Endothelial cell of umbilical vein (primary cell): ENCODE measurements around the gene CDIP1. TPM values are rescaled to one million over a fixed set of nuclear protein-coding genes. Genes with fewer than 3 reads are reported as not detected.

Experiments
- BruUV-seq: library from RNA; stranded (reverse); fragments of 400-500 nt; replicated peaks from 2 replicates; lab custom pipeline; 2021; lab: Mats Ljungman, UMichigan
- CTCF ChIA-PET: fragments of 300-600, 350-600 bp; sonication (Branson Sonifier 250); formaldehyde crosslinking; loops from one replicate; lab custom pipeline; 2021; ENCODE audit warnings: antibody characterized with exemption, inconsistent platforms; lab: Charles Lee
- POLR2A ChIA-PET: fragments of 300-600, 350-600 bp; sonication (Branson Sonifier 250); formaldehyde crosslinking; loops from one replicate; lab custom pipeline; 2021; ENCODE audit warnings: antibody characterized with exemption, inconsistent platforms; lab: Charles Lee
- DNase-seq: peaks from one replicate; pipeline ENCODE4 v3.0.0-alpha.2; 2011; ENCODE audit warnings: low read depth, low spot score
- FAIRE-seq: peaks from 2 replicates; lab custom pipeline; 2011; peaks lifted over from hg19 to GRCh38; lab: Jason Lieb, UNC
- H2AFZ ChIP-seq: 2 replicates; pipeline ENCODE4 v1.6.0; 2012; ENCODE audit warnings: low read depth, low read length, control low read depth, inconsistent platforms
- H3K27ac ChIP-seq: 2 replicates; pipeline ENCODE4 v1.5.1; 2011; ENCODE audit warnings: low read depth, mild to moderate bottlenecking, control low read depth, low read length, moderate library complexity; ENCODE audit not compliant: insufficient read depth
- H3K27me3 ChIP-seq, 2 experiments: 2 replicates each; pipeline versions ENCODE4 v1.6.0 to v1.6.1; 2011; ENCODE audit warnings: low read length in 2 of 2, mixed read lengths in 1 of 2; ENCODE audit not compliant: control insufficient read depth in 2 of 2, insufficient read depth in 2 of 2
- H3K36me3 ChIP-seq, 2 experiments: 2 replicates in 1 of 2; 3 replicates in 1 of 2; pipeline ENCODE4 v1.5.1; 2011; ENCODE audit warnings: low read length in 2 of 2, mild to moderate bottlenecking in 1 of 2, moderate library complexity in 1 of 2; ENCODE audit not compliant: control insufficient read depth in 2 of 2, insufficient read depth in 2 of 2; ENCODE audit errors: extremely low read depth in 1 of 2
- H3K4me1 ChIP-seq: 3 replicates; pipeline ENCODE4 v1.5.1; 2011; ENCODE audit warnings: mild to moderate bottlenecking, low read length; ENCODE audit not compliant: control insufficient read depth, insufficient read depth; ENCODE audit errors: extremely low read depth
- H3K4me2 ChIP-seq: 2 replicates; pipeline ENCODE4 v1.6.1; 2011; ENCODE audit warnings: low read length, control low read depth, mixed read lengths; ENCODE audit not compliant: insufficient read depth
- H3K4me3 ChIP-seq, 3 experiments: fragments of 200-600 bp in 1 of 3; sonication (generic), shearing (Covaris generic) in 1 of 3; replicated peaks in 1 of 3; 2 replicates each; pipeline ENCODE4 v1.5.1; 2011 to 2016; ENCODE audit warnings: control low read depth in 3 of 3, low read length in 3 of 3, mild to moderate bottlenecking in 2 of 3, inconsistent platforms in 1 of 3, low read depth in 1 of 3, moderate library complexity in 1 of 3; ENCODE audit not compliant: insufficient read depth in 1 of 3
- H3K79me2 ChIP-seq: 2 replicates; pipeline ENCODE4 v1.6.0; 2012; ENCODE audit warnings: low read length, inconsistent platforms; ENCODE audit not compliant: control insufficient read depth, insufficient read depth
- H3K9ac ChIP-seq: replicated peaks from 2 replicates; pipeline ENCODE3; 2011; ENCODE audit warnings: low read length, control low read depth; ENCODE audit not compliant: insufficient read depth; ENCODE audit errors: extremely low read depth
- H3K9me1 ChIP-seq: replicated peaks from 3 replicates; pipeline ENCODE4 v1.6.0; 2011; ENCODE audit warnings: mild to moderate bottlenecking, low read length; ENCODE audit not compliant: control insufficient read depth, insufficient read depth; ENCODE audit errors: extremely low read depth
- H3K9me3 ChIP-seq: replicated peaks from 2 replicates; pipeline ENCODE4 v1.5.1; 2012; ENCODE audit warnings: low read length, inconsistent platforms; ENCODE audit not compliant: control insufficient read depth, insufficient read depth
- H4K20me1 ChIP-seq: replicated peaks from 2 replicates; pipeline ENCODE3; 2011; ENCODE audit warnings: mild to moderate bottlenecking, low read length; ENCODE audit not compliant: control insufficient read depth, insufficient read depth; ENCODE audit errors: extremely low read depth
- EZH2 ChIP-seq: IDR thresholded peaks from 2 replicates; pipeline ENCODE4 v1.6.1; 2012; ENCODE audit warnings: borderline replicate concordance, low read depth, mild to moderate bottlenecking, moderate library complexity, low read length, inconsistent platforms; ENCODE audit not compliant: severe bottlenecking
- FOS ChIP-seq: IDR thresholded peaks from 2 replicates; pipeline ENCODE4 v1.6.1; 2011; ENCODE audit warnings: mild to moderate bottlenecking, low read length, moderate library complexity, borderline replicate concordance; ENCODE audit not compliant: insufficient read depth
- GATA2 ChIP-seq: IDR thresholded peaks from 2 replicates; pipeline ENCODE4 v1.7.0; 2011; ENCODE audit warnings: low read depth, mild to moderate bottlenecking, moderate library complexity, mixed read lengths, low read length; ENCODE audit not compliant: insufficient read length, insufficient read depth
- JUN ChIP-seq: IDR thresholded peaks from 2 replicates; pipeline ENCODE4 v1.6.1; 2011; ENCODE audit warnings: borderline replicate concordance, low read depth; ENCODE audit not compliant: insufficient read length, insufficient read depth
- MYC ChIP-seq: IDR thresholded peaks from one replicate; pipeline ENCODE4 v1.6.1; 2011; ENCODE audit warnings: mild to moderate bottlenecking, low read depth, low read length
- POLR2A ChIP-seq: IDR thresholded peaks from 2 replicates; pipeline ENCODE4 v1.6.1; 2012; ENCODE audit warnings: low read depth, mild to moderate bottlenecking, control low read depth, low read length
- POLR2AphosphoS5 ChIP-seq: IDR thresholded peaks from 2 replicates; pipeline ENCODE4 v1.6.1; 2012; ENCODE audit warnings: low read depth, mild to moderate bottlenecking, control low read depth, low read length, moderate library complexity; ENCODE audit not compliant: insufficient read depth
- dilution Hi-C: fragments of 300-500 bp; cut with MboI; formaldehyde crosslinking; loops from one replicate; pipeline ENCODE4 v1.15.0; 2019; ENCODE audit warnings: low sequenced_read_pairs; ENCODE audit not compliant: extremely low pct_ligation_motif_present
- intact Hi-C: fragments of 100-400 bp; cut with micrococcal nuclease; formaldehyde crosslinking; loops from one replicate; pipeline ENCODE4 v1.10.0; 2022
- polyA plus RNA-seq, 4 experiments: library from polyadenylated mRNA; depleted of rRNA in 3 of 4; stranded (reverse) in 3 of 4; unstranded in 1 of 4; fragments of >200 nt; gene quantifications; 2 replicates each; pipeline versions ENCODE4 v1.2.1 to v1.2.3, GENCODE V29; 2011 to 2012; ENCODE audit warnings: missing spikeins in 1 of 4
- total RNA-seq: library from RNA; stranded (reverse); gene quantifications from 2 replicates; pipeline ENCODE4 v1.2.3, GENCODE V29; 2021
- TF ChIP-seq, protein P1 (sequence below), 2 donors: IDR thresholded peaks; 1 replicate in 1 of 2; 2 replicates in 1 of 2; pipeline ENCODE4 v1.5.1; 2011; ENCODE audit warnings: low read length in 2 of 2, mild to moderate bottlenecking in 2 of 2, moderate library complexity in 2 of 2, control low read depth in 1 of 2, inconsistent platforms in 1 of 2, low read depth in 1 of 2; ENCODE audit not compliant: insufficient read depth in 1 of 2; ENCODE audit errors: extremely low read depth in 1 of 2
- TF ChIP-seq, protein P2 (sequence below): IDR thresholded peaks from 2 replicates; pipeline ENCODE4 v1.6.1; 2011; ENCODE audit not compliant: insufficient read depth, insufficient read length

CDIP1 gene
- total and polyA plus RNA-seq, 2 donors (not counting 3 experiments of a cell fraction or from before 2014, with no cell fraction given): 33.9 to 37.4 TPM

DNA sequence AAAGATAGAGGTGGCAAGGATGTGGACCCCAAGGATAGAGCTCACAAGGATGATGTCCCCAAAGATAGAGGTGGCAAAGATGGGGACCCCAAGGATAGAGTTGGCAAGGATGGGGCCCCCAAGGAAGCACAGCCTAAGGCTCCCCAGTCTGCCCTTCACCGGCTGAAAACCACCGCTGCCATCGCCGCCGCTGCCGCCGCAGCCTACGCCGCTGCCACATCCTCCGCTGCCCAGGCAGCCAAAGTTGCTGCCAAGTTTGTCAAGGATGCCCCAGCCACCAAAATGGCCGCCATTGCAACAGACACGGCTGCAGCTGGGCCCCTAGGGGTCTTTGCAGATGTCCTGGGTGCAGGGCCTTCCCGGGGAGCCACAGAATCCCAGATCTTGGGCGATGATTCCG lies 37.4 kb upstream of the CDIP1 start:
- Histone ChIP-seq H3K4me3 (no peak overlapping the region), H3K9ac (no peak overlapping the region), H3K4me1 (no peaks in the 10 kb centered on the region), H3K9me3 (no peaks in the 10 kb centered on the region), H3K36me3 (no peaks in the 10 kb centered on the region), H3K4me2 (no peak overlapping the region), H3K27me3 (peaks cover 2 to 3% of the 10 kb centered on the region in 2 experiments), H3K27ac (no peak overlapping the region), H4K20me1 (no peaks in the 10 kb centered on the region), H3K9me1 (no peaks in the 10 kb centered on the region), H3K79me2 (no peaks in the 10 kb centered on the region), H2AFZ (no peak overlapping the region)
- BruUV-seq: no TSS peak
- ChIA-PET POLR2A (interaction anchor here (0.6 kb wide), 1 partner anchor 27 kb away, joined by 7 read pairs; no protein-coding TSS in a partner anchor), CTCF (interaction anchor here (1.7 to 2.0 kb wide), 2 partner anchors 10 to 69 kb away, joined by 5 to 7 read pairs; no protein-coding TSS in a partner anchor)
- TF ChIP-seq, protein P1, sequence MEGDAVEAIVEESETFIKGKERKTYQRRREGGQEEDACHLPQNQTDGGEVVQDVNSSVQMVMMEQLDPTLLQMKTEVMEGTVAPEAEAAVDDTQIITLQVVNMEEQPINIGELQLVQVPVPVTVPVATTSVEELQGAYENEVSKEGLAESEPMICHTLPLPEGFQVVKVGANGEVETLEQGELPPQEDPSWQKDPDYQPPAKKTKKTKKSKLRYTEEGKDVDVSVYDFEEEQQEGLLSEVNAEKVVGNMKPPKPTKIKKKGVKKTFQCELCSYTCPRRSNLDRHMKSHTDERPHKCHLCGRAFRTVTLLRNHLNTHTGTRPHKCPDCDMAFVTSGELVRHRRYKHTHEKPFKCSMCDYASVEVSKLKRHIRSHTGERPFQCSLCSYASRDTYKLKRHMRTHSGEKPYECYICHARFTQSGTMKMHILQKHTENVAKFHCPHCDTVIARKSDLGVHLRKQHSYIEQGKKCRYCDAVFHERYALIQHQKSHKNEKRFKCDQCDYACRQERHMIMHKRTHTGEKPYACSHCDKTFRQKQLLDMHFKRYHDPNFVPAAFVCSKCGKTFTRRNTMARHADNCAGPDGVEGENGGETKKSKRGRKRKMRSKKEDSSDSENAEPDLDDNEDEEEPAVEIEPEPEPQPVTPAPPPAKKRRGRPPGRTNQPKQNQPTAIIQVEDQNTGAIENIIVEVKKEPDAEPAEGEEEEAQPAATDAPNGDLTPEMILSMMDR (IDR thresholded peaks at IDR 0.05; ENCODE audit: extremely low read depth in 1 of 2, insufficient read depth in 1 of 2, low read depth in 1 of 2, low read length in 2 of 2): no peak
- TF ChIP-seq, protein P2, sequence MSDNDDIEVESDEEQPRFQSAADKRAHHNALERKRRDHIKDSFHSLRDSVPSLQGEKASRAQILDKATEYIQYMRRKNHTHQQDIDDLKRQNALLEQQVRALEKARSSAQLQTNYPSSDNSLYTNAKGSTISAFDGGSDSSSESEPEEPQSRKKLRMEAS: no peak
- no peak for TF ChIP-seq FOS
- TF ChIP-seq POLR2AphosphoS5: no peak
- no peak for TF ChIP-seq JUN
- no peak for TF ChIP-seq GATA2
- TF ChIP-seq EZH2: no peak
- TF ChIP-seq MYC: no peak
- no peak for TF ChIP-seq POLR2A
- FAIRE-seq: no peak
- no peak for DNase-seq
- intact Hi-C loops: no loop called here
- dilution Hi-C loops: no loop called here
